ENCODE data around the gene TMEM33. TPM values are rescaled to one million over a fixed set of nuclear protein-coding genes. Genes with fewer than 3 reads are reported as not detected.
"Not testable (repeated sequence)": the region's sequence is repeated elsewhere in the genome, so short reads cannot be mapped to it uniquely, and the experiment has no call there.

Gene TMEM33
- total RNA-seq, 4 donors from 2014 or later = 18.2 to 67.4 (median 46.7) TPM

GRCh38 chr4:41889317-41889716 lies 45.9 kb upstream of the TMEM33 start:
- DNase-seq = no peak
- H3K36me3 ChIP-seq = no peaks in the 10 kb centered on the region
- no peak overlapping the region for H3K27ac ChIP-seq
- H3K4me1 ChIP-seq = no peaks in the 10 kb centered on the region
- H3K4me3 ChIP-seq = no peak overlapping the region
- no peaks in the 10 kb centered on the region for H3K9me3 ChIP-seq
- TF ChIP-seq POLR2A (IDR thresholded peaks at IDR 0.05) (no peak), CTCF (IDR thresholded peaks at IDR 0.05) (no peak)
- H3K27me3 ChIP-seq = no peaks in the 10 kb centered on the region

DNA sequence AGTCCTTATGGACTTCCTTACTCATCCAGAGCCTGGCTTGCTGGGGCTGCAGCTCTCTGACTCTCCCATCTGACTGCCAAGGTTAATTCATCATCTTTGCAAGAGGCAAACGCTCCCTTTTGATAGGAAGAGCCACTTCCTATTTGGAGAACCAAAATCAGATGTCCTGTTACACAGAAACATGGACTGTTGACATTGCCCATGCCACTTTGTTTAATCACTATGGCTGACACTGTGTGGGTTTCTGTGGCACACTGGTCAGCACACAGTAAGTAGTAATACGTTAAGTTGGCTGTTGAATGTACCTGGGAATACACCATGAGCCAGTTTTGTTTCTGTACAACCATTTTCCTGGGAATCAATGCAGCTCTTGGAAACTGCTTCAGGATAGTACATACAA lies 45.1 kb upstream of the TMEM33 start:
- no peaks in the 10 kb centered on the region for H3K9me3 ChIP-seq
- H3K4me1 ChIP-seq = no peaks in the 10 kb centered on the region
- no peak for DNase-seq
- no peaks in the 10 kb centered on the region for H3K27me3 ChIP-seq
- H3K36me3 ChIP-seq = no peaks in the 10 kb centered on the region
- TF ChIP-seq POLR2A (IDR thresholded peaks at IDR 0.05) (no peak), CTCF (IDR thresholded peaks at IDR 0.05) (no peak)
- no peak overlapping the region for H3K4me3 ChIP-seq
- H3K27ac ChIP-seq = no peak overlapping the region

- TF ChIP-seq POLR2A (IDR thresholded peaks at IDR 0.05) (no peak), CTCF (IDR thresholded peaks at IDR 0.05) (no peak)
Measured at GRCh38 chr4:41896648-41897047, 38.6 kb upstream of the TMEM33 start.

GRCh38 chr4:41897698-41898097 lies 37.5 kb upstream of the TMEM33 start:
- no peak for DNase-seq
- TF ChIP-seq POLR2A (IDR thresholded peaks at IDR 0.05) = no peak
- no peak for TF ChIP-seq CTCF (IDR thresholded peaks at IDR 0.05)
- no peaks in the 10 kb centered on the region for H3K4me1 ChIP-seq
- no peaks in the 10 kb centered on the region for H3K9me3 ChIP-seq
- H3K36me3 ChIP-seq = no peaks in the 10 kb centered on the region
- H3K4me3 ChIP-seq = no peak overlapping the region
- H3K27me3 ChIP-seq = no peaks in the 10 kb centered on the region
- H3K27ac ChIP-seq = no peak overlapping the region

More at GRCh38 chr4:41896648-41897047, 38.6 kb upstream of the TMEM33 start:
- no peaks in the 10 kb centered on the region for H3K27me3 ChIP-seq
- H3K36me3 ChIP-seq = no peaks in the 10 kb centered on the region
- no peaks in the 10 kb centered on the region for H3K4me1 ChIP-seq
- no peak for DNase-seq
- H3K4me3 ChIP-seq = no peak overlapping the region
- H3K27ac ChIP-seq = no peak overlapping the region
- H3K9me3 ChIP-seq = no peaks in the 10 kb centered on the region

DNA sequence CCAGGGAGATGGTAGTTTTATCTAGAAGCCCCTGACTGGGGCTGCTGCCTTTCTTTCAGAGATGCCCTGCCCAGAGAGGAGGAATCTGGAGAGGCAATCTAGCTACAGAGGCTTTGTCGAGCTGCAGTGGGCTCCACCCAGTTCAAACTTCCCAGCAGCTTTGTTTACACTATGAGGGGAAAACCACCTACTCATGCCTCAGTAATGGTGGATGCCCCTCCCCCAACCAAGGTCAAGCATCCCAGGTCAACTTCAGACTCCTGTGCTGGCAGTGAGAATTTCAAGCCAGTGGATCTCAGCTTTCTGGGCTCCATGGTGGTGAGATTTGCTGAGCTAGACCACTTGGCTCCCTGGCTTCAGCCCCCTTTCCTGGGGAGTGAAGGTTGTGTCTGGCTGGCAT lies 26.1 kb upstream of the TMEM33 start:
- H3K4me1 ChIP-seq, H3K36me3 ChIP-seq, H3K4me3 ChIP-seq, DNase-seq, H3K9me3 ChIP-seq, H3K27ac ChIP-seq, H3K27me3 ChIP-seq: not testable (repeated sequence)

- Histone ChIP-seq H3K4me3 (no peak overlapping the region), H3K9me3 (no peaks in the 10 kb centered on the region), H3K27ac (no peak overlapping the region), H3K4me1 (no peaks in the 10 kb centered on the region), H3K36me3 (no peaks in the 10 kb centered on the region), H3K27me3 (no peaks in the 10 kb centered on the region)
- no peak for DNase-seq
- TF ChIP-seq POLR2A (IDR thresholded peaks at IDR 0.05) = no peak
- TF ChIP-seq CTCF (IDR thresholded peaks at IDR 0.05) = no peak
Measured at GRCh38 chr4:41912546-41912945, 22.7 kb upstream of the TMEM33 start.

Measured in Peyer's patch (tissue), 4 donors.